SKM-1 treated with dmso at 0.1 percent for 144 hours (cell line): Measurements from ENCODE around the gene LRRC27.
"Not testable (repeated sequence)": the region's sequence is repeated elsewhere in the genome, so short reads cannot be mapped to it uniquely, and the experiment has no call there.

Source experiments
- DNase-seq: peaks from one replicate; lab custom pipeline; 2025; ENCODE audit not compliant: unreplicated experiment; lab: John Stamatoyannopoulos, UW

LRRC27 gene

GRCh38 chr10:132331601-132332432, at the start of gene LRRC27:
TSS of gene LRRC27 (plus strand) at chr10:132332193. CDS start at chr10:132333525, 1,332 bp downstream.
- DNase-seq = peak; percentile 89

- no peak for DNase-seq
Observed at GRCh38 chr10:132282667-132283603, 49.1 kb upstream of the LRRC27 start.

GRCh38 chr10:132283604-132284382, 48.2 kb upstream of the LRRC27 start:
- no peak for DNase-seq

- no peak for DNase-seq
Observed at GRCh38 chr10:132289439-132289838, 42.6 kb upstream of the LRRC27 start.

- no peak for DNase-seq
Observed at GRCh38 chr10:132290631-132291030, 41.4 kb upstream of the LRRC27 start.

- DNase-seq = no peak
Observed at GRCh38 chr10:132291826-132292225, 40.2 kb upstream of the LRRC27 start.

GRCh38 chr10:132292287-132293200, 39.4 kb upstream of the LRRC27 start:
- no peak for DNase-seq

- no peak for DNase-seq
Observed at GRCh38 chr10:132293201-132293812, 38.7 kb upstream of the LRRC27 start.

GRCh38 chr10:132293813-132294520, 38.0 kb upstream of the LRRC27 start:
- no peak for DNase-seq

- no peak for DNase-seq
Observed at GRCh38 chr10:132294561-132295318, 37.3 kb upstream of the LRRC27 start.

GRCh38 chr10:132295481-132295880, 36.5 kb upstream of the LRRC27 start:
- not testable (repeated sequence) for DNase-seq

- no peak for DNase-seq
Observed at GRCh38 chr10:132296666-132297443, 35.1 kb upstream of the LRRC27 start.

GRCh38 chr10:132297526-132297925, 34.5 kb upstream of the LRRC27 start:
- DNase-seq = no peak

GRCh38 chr10:132298038-132298881, 33.7 kb upstream of the LRRC27 start:
- no peak for DNase-seq

GRCh38 chr10:132299371-132300336, 32.3 kb upstream of the LRRC27 start:
- no peak for DNase-seq
